Thoracic aorta (tissue), 2 donors: Measurements from ENCODE around the gene CORO6. TPM values are rescaled to one million over a fixed set of nuclear protein-coding genes. Genes with fewer than 3 reads are reported as not detected.

Source experiments
- ATAC-seq: fragments of 150-250 bp; one replicate; pipeline ENCODE4 v1.8.0; 2017; ENCODE audit warnings: low read depth; ENCODE audit not compliant: insufficient number of reproducible peaks, low FRiP score
- DNase-seq: peaks from one replicate; pipeline ENCODE4 v3.0.0-alpha.2; 2020; ENCODE audit warnings: low spot score
- H3K27ac ChIP-seq, 2 donors: fragments of 200-600 bp; sonication (generic); 1 replicate in 1 of 2; 2 replicates in 1 of 2; pipeline ENCODE4 v1.5.1; 2016; ENCODE audit warnings: mild to moderate bottlenecking in 2 of 2, moderate library complexity in 2 of 2
- H3K27me3 ChIP-seq: fragments of 200-600 bp; sonication (generic); replicated peaks from 2 replicates; pipeline ENCODE4 v1.6.0; 2016; ENCODE audit warnings: mild to moderate bottlenecking; ENCODE audit not compliant: insufficient read depth
- H3K36me3 ChIP-seq: fragments of 200-600 bp; sonication (generic); one replicate; pipeline ENCODE4 v1.5.1; 2016
- H3K4me1 ChIP-seq, 2 donors: fragments of 200-600 bp; sonication (generic); 1 replicate in 1 of 2; 2 replicates in 1 of 2; pipeline versions ENCODE4 v1.5.1 to v1.6.0; 2016; ENCODE audit warnings: low read depth in 2 of 2, mild to moderate bottlenecking in 1 of 2; ENCODE audit not compliant: control insufficient read depth in 1 of 2
- H3K4me3 ChIP-seq: fragments of 200-600 bp; sonication (generic); 2 replicates; pipeline ENCODE4 v1.5.1; 2016; ENCODE audit warnings: mild to moderate bottlenecking
- H3K9me3 ChIP-seq: fragments of 200-600 bp; sonication (generic); 2 replicates; pipeline ENCODE4 v1.5.1; 2016
- total RNA-seq, 2 donors: library from RNA; depleted of rRNA; stranded (reverse); fragments of >200 nt; gene quantifications; one replicate each; pipeline versions ENCODE4 v1.1.0 to v1.2.3, GENCODE V29; 2016
- TF ChIP-seq, protein P1 (sequence below): fragments of 200-600 bp; sonication (generic); IDR thresholded peaks from one replicate; pipeline ENCODE4 v1.5.1; 2019; ENCODE audit warnings: antibody characterized with exemption

Gene CORO6
- total RNA-seq, 2 donors from 2014 or later = 35.5 to 55.0 TPM

DNA sequence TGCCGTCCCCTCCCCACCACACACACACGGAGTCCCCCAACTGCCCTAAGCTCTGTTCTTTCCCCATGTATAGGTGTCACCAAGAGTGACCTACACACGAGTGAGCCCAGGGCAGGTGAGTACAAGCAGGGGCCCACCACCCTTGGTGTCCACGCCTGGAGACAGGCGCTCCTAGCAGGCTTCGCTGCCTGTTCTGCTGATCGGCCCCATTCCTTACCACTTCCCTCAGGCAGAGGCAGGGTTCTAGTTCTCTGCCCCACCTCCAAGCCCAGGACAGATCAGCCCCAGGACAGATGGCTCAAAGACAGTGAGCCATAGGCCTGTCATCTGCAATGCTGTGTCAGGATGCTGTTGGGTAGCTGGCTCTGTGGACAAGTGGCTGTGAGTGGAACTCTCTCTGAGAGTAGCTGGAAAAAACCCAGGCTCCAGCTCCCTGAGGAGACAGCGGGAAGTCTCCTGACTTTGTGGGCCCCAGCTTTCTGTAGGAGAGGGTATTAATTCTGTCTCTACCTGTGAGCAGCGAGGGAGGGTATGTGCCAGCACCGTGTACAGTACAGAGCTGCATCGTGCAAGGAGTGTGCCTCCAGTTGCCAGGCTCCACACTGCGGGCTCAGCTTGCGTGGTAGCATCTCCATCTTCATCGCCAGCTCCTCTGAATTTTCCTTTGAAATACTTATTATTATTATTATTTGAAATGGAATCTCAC lies 53.3 kb downstream of the CORO6 start:
- H3K4me1 ChIP-seq = peaks cover 9 to 54% of the 10 kb centered on the region in 2 donors
- no peaks in the 10 kb centered on the region for H3K27me3 ChIP-seq
- H3K36me3 ChIP-seq = peaks cover 6% of the 10 kb centered on the region
- H3K4me3 ChIP-seq = peak overlapping the region; percentile 92
- DNase-seq = no peak
- no peaks in the 10 kb centered on the region for H3K9me3 ChIP-seq
- peak overlapping the region; percentile 82 to 93 for H3K27ac ChIP-seq
- TF ChIP-seq, protein P1, sequence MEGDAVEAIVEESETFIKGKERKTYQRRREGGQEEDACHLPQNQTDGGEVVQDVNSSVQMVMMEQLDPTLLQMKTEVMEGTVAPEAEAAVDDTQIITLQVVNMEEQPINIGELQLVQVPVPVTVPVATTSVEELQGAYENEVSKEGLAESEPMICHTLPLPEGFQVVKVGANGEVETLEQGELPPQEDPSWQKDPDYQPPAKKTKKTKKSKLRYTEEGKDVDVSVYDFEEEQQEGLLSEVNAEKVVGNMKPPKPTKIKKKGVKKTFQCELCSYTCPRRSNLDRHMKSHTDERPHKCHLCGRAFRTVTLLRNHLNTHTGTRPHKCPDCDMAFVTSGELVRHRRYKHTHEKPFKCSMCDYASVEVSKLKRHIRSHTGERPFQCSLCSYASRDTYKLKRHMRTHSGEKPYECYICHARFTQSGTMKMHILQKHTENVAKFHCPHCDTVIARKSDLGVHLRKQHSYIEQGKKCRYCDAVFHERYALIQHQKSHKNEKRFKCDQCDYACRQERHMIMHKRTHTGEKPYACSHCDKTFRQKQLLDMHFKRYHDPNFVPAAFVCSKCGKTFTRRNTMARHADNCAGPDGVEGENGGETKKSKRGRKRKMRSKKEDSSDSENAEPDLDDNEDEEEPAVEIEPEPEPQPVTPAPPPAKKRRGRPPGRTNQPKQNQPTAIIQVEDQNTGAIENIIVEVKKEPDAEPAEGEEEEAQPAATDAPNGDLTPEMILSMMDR = no peak
- ATAC-seq = no peak

DNA sequence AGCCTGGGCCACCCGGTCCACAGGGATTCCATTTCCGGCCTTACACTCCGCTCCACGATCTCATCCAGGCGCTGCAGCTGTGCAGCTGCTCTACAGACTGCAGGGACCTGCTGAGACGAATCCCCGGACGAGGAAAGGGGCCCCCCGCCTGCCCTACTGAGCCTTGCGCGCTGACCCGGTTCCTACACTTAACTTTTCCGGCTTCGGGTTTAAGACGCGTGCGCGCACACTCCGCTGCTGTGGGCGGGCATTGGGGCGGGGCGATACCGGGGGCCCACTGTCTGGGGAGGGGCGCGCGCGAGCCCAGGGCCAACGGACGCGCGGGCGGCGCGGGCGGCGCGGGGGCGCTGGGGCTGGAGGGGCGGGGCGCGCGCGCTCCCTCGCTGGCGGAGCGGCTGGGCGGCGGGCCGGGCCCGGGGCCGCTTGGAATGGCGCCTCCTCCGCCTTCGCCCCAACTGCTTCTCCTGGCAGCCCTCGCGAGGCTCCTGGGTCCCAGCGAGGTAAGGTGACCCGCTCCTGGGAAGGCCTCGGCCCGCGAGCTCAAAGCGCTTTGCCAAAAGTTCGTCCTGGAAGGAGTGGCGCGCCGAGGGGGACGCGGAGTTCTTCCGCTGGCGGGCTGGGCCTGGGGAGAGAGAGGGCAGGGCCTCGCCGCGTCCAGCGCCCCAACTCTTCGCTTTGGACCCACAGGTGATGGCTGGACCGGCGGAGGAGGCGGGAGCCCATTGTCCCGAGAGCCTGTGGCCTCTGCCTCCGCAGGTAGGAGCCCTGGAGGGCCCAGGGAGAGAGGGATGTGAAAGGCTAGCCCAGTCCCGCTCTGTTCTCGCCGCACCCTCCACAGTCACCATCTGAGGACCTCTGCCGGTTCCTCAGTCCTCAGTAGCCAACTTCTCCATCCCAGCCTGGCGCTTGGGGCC lies 54.1 kb downstream of the CORO6 start, which contains the start of gene TP53I13:
TP53I13 (plus strand) TSS at position 371 of the 914 bp plus-strand sequence; CDS start at position 429, 58 bp downstream.
- TF ChIP-seq, protein P1 = no peak
- H3K9me3 ChIP-seq = no peaks in the 10 kb centered on the region
- peaks cover 9 to 54% of the 10 kb centered on the region in 2 donors for H3K4me1 ChIP-seq
- peak; percentile 23 for ATAC-seq
- no peak for DNase-seq
- no peaks in the 10 kb centered on the region for H3K36me3 ChIP-seq
- no peaks in the 10 kb centered on the region for H3K27me3 ChIP-seq
- peak within 1 kb of the TSS; percentile 82 to 93 for H3K27ac ChIP-seq
- H3K4me3 ChIP-seq = peak within 1 kb of the TSS; percentile 92

DNA sequence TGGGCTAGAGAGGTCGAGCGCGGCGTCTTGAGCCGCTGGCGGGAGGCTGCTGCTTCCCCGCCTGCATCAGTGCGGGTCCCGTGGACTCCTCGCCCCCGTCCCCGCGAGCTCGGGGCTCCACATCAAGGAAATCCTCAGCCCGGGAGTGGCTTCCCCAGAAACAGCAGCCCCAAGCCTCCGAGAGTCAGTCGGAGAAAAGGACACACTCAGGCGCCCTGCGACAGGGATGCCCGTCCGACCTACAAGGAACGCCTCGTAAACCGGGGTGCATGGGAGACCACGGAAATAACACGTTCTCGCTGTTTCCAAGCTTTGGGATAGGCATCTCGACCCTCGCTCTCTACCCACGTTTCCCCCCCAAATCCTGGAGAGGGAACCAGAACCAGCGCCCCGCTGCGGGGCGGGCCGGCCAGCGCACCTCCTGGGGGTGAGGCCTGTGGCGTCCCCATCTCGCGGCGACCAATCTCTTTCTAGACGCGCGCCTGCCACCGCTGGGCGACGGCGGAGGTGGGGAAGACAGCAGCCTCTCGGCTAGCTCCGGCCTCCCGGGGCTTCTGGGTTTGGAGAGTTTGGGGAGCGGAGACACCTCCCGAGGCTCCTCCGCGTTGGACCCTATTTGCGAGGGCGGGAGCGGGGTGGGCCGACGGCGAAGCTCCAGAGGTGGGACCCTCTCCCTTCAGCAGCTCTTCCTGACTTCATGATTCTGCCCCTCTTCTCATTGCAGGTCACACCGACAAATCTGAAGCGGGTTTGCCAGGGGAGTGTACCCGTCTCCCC lies 55.0 kb downstream of the CORO6 start:
- H3K4me1 ChIP-seq = peaks cover 9 to 47% of the 10 kb centered on the region in 2 donors
- no peak for ATAC-seq
- TF ChIP-seq, protein P1 = peak; percentile 49

DNA sequence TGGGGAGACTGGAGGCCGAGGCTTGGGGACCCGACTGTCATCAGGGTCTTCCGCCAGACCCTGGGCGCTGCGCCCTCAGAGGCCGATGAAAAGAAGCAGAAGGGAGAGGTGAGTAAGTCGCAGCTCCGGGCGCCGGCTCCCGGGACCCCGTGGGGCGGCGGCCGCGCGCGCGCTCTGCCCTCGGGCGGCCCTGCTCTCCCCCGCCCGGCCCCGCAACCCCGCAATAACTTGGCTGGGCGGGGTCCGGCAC lies 55.5 kb downstream of the CORO6 start:
- Histone ChIP-seq H3K9me3 (no peaks in the 10 kb centered on the region), H3K27ac (peak overlapping the region; percentile 75 to 93), H3K36me3 (no peaks in the 10 kb centered on the region), H3K4me3 (peak overlapping the region; percentile 92), H3K4me1 (peaks cover 6 to 41% of the 10 kb centered on the region in 2 donors), H3K27me3 (no peaks in the 10 kb centered on the region)
- DNase-seq (no peak), ATAC-seq (no peak)
- TF ChIP-seq, protein P1 = no peak

More for the DNA sequence above, 55.0 kb downstream of the CORO6 start:
- H3K27ac ChIP-seq = peak overlapping the region; percentile 75 to 93
- peak overlapping the region; percentile 92 for H3K4me3 ChIP-seq
- H3K27me3 ChIP-seq = no peaks in the 10 kb centered on the region
- H3K9me3 ChIP-seq = no peaks in the 10 kb centered on the region
- no peaks in the 10 kb centered on the region for H3K36me3 ChIP-seq
- DNase-seq = no peak
